ENCODE results near the gene EXOSC10. TPM values are rescaled to one million over a fixed set of nuclear protein-coding genes. Genes with fewer than 3 reads are reported as not detected.
"Not testable (repeated sequence)": the region's sequence is repeated elsewhere in the genome, so short reads cannot be mapped to it uniquely, and the experiment has no call there.

The EXOSC10 gene
- total RNA-seq, 1 experiment from 2014 or later, result 93.1 TPM

- in situ Hi-C loops (cut with HindIII; ENCODE audit: low pct_unique_long_range_greater_than_20kb, low sequenced_read_pairs), result no loop called here
These were observed 57.6 kb downstream of the EXOSC10 start for GRCh38 chr1:11042065-11042464.

DNA sequence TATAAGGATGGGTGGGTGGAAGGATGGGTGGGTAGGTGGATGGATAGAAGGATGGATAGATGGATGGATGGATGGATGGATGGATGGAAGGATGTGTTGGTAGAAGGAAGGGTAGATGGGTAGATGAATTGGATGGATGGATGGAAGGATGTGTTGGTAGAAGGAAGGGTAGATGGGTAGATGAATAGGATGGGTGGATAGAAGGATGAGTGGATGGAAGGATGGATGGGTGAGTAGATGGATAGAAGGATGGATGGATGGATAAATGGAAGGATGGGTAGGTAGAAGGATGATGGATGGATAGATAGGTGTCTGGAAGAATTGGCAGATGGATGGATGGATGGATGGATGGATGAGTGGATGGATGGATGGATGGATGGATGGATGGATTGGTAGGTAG, 58.6 kb downstream of the EXOSC10 start:
- POLR2A ChIA-PET, result no interaction called here
- TF ChIP-seq POLR2AphosphoS5 (IDR thresholded peaks at IDR 0.05; ENCODE audit: low read depth, low read length), result no peak
- TF ChIP-seq REST (IDR thresholded peaks at IDR 0.05; ENCODE audit: insufficient read depth in 1 of 2, low read depth in 2 of 2, low read length in 1 of 2), result no peak
- no peak for TF ChIP-seq SIN3A (IDR thresholded peaks at IDR 0.05; ENCODE audit: borderline replicate concordance, insufficient read depth, low read depth, low read length)
- TF ChIP-seq, protein P1, sequence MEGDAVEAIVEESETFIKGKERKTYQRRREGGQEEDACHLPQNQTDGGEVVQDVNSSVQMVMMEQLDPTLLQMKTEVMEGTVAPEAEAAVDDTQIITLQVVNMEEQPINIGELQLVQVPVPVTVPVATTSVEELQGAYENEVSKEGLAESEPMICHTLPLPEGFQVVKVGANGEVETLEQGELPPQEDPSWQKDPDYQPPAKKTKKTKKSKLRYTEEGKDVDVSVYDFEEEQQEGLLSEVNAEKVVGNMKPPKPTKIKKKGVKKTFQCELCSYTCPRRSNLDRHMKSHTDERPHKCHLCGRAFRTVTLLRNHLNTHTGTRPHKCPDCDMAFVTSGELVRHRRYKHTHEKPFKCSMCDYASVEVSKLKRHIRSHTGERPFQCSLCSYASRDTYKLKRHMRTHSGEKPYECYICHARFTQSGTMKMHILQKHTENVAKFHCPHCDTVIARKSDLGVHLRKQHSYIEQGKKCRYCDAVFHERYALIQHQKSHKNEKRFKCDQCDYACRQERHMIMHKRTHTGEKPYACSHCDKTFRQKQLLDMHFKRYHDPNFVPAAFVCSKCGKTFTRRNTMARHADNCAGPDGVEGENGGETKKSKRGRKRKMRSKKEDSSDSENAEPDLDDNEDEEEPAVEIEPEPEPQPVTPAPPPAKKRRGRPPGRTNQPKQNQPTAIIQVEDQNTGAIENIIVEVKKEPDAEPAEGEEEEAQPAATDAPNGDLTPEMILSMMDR (IDR thresholded peaks at IDR 0.05), result no peak
- no peak for TF ChIP-seq TCF7L2 (IDR thresholded peaks at IDR 0.05; ENCODE audit: low read depth, low read length)
- Histone ChIP-seq H3K4me1 (ENCODE audit: control insufficient read depth, insufficient read depth, low read length) (no peaks in the 10 kb centered on the region), H3K9me3 (ENCODE audit: control insufficient read depth, insufficient read depth, low read depth, low read length) (no peaks in the 10 kb centered on the region), H3K27me3 (ENCODE audit: control insufficient read depth, insufficient read depth, low read length) (no peaks in the 10 kb centered on the region), H3K27ac (ENCODE audit: low read length) (no peak overlapping the region), H3K36me3 (ENCODE audit: control insufficient read depth, insufficient read depth, low read length) (no peaks in the 10 kb centered on the region), H3K4me3 (ENCODE audit: low read depth in 2 of 2, low read length in 2 of 2) (no peak overlapping the region)
- DNase-seq (ENCODE audit: low read depth, low spot score) (no peak), ATAC-seq (no peak)
- intact Hi-C loops (cut with micrococcal nuclease; ENCODE audit: unreplicated experiment), result no loop called here
- CTCF ChIA-PET, result no interaction called here
- BruUV-seq (replicated peaks), result no TSS peak
- in situ Hi-C loops (cut with HindIII; ENCODE audit: low pct_unique_long_range_greater_than_20kb, low sequenced_read_pairs), result no loop called here

More at GRCh38 chr1:11042065-11042464, 57.6 kb downstream of the EXOSC10 start:
- BruUV-seq (replicated peaks), result no TSS peak
- Histone ChIP-seq H3K36me3 (ENCODE audit: control insufficient read depth, insufficient read depth, low read length) (no peaks in the 10 kb centered on the region), H3K27ac (ENCODE audit: low read length) (no peak overlapping the region), H3K4me1 (ENCODE audit: control insufficient read depth, insufficient read depth, low read length) (no peaks in the 10 kb centered on the region), H3K27me3 (ENCODE audit: control insufficient read depth, insufficient read depth, low read length) (no peaks in the 10 kb centered on the region), H3K9me3 (ENCODE audit: control insufficient read depth, insufficient read depth, low read depth, low read length) (no peaks in the 10 kb centered on the region), H3K4me3 (ENCODE audit: low read depth in 2 of 2, low read length in 2 of 2) (no peak overlapping the region)
- intact Hi-C loops (cut with micrococcal nuclease; ENCODE audit: unreplicated experiment), result no loop called here
- no peak for DNase-seq (ENCODE audit: low read depth, low spot score)
- CTCF ChIA-PET, result no interaction called here
- POLR2A ChIA-PET, result no interaction called here
- ATAC-seq, result no peak
- TF ChIP-seq TCF7L2 (IDR thresholded peaks at IDR 0.05; ENCODE audit: low read depth, low read length) (no peak), POLR2AphosphoS5 (IDR thresholded peaks at IDR 0.05; ENCODE audit: low read depth, low read length) (no peak), SIN3A (IDR thresholded peaks at IDR 0.05; ENCODE audit: borderline replicate concordance, insufficient read depth, low read depth, low read length) (no peak), REST (IDR thresholded peaks at IDR 0.05; ENCODE audit: insufficient read depth in 1 of 2, low read depth in 2 of 2, low read length in 1 of 2) (no peak)
- TF ChIP-seq, protein P1 (IDR thresholded peaks at IDR 0.05), result no peak

DNA sequence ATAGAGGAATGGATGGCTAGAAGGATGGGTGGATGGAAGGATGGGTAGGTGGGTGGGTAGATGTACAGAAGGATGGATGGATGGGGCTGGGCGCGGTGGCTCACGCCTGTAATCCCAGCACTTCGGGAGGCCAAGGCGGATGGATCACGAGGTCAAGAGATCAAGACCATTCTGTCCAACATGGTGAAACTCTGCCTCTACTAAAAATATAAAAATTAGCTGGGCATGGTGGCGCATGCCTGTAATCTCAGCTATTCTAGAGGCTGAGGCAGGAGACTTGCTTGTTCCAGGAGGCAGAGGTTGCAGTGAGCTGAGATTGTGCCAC, 59.6 kb downstream of the EXOSC10 start:
- CTCF ChIA-PET; BruUV-seq (replicated peaks); H3K27me3 ChIP-seq (ENCODE audit: control insufficient read depth, insufficient read depth, low read length); H3K4me1 ChIP-seq (ENCODE audit: control insufficient read depth, insufficient read depth, low read length); in situ Hi-C loops (cut with HindIII; ENCODE audit: low pct_unique_long_range_greater_than_20kb, low sequenced_read_pairs); DNase-seq (ENCODE audit: low read depth, low spot score); POLR2A ChIA-PET; H3K27ac ChIP-seq (ENCODE audit: low read length); ATAC-seq; H3K9me3 ChIP-seq (ENCODE audit: control insufficient read depth, insufficient read depth, low read depth, low read length); H3K36me3 ChIP-seq (ENCODE audit: control insufficient read depth, insufficient read depth, low read length); H3K4me3 ChIP-seq (ENCODE audit: low read depth in 2 of 2, low read length in 2 of 2); intact Hi-C loops (cut with micrococcal nuclease; ENCODE audit: unreplicated experiment): not testable (repeated sequence)
